Mucosa of rectum (tissue), 2 donors: ENCODE measurements around the gene IRX3.
"Not testable (repeated sequence)": the region's sequence is repeated elsewhere in the genome, so short reads cannot be mapped to it uniquely, and the experiment has no call there.

Source experiments
- H3K27ac ChIP-seq, 2 donors: one replicate each; pipeline ENCODE4 v1.7.0; 2013; ENCODE audit warnings: inconsistent platforms in 2 of 2, low read depth in 2 of 2, low read length in 2 of 2
- H3K27me3 ChIP-seq, 2 donors: one replicate each; pipeline ENCODE4 v1.7.0; 2013; ENCODE audit warnings: low read length in 2 of 2; ENCODE audit not compliant: control insufficient read depth in 2 of 2, insufficient read depth in 2 of 2
- H3K36me3 ChIP-seq, 2 donors: one replicate each; pipeline ENCODE4 v1.7.0; 2013; ENCODE audit warnings: low read length in 2 of 2; ENCODE audit not compliant: control insufficient read depth in 2 of 2, insufficient read depth in 2 of 2
- H3K4me1 ChIP-seq, 2 donors: one replicate each; pipeline ENCODE4 v1.7.0; 2013; ENCODE audit warnings: low read length in 2 of 2, mild to moderate bottlenecking in 1 of 2; ENCODE audit not compliant: control insufficient read depth in 2 of 2, insufficient read depth in 2 of 2
- H3K4me3 ChIP-seq, 2 donors: one replicate each; pipeline ENCODE4 v1.7.0; 2013; ENCODE audit warnings: low read length in 2 of 2
- H3K9ac ChIP-seq, 2 donors: one replicate each; pipeline ENCODE4 v1.7.0; 2013; ENCODE audit warnings: low read length in 2 of 2, low read depth in 1 of 2, mild to moderate bottlenecking in 1 of 2
- H3K9me3 ChIP-seq, 2 donors: one replicate each; pipeline ENCODE4 v1.7.0; 2013; ENCODE audit warnings: low read length in 2 of 2; ENCODE audit not compliant: control insufficient read depth in 2 of 2
- donor health status: healthy.
- donor health status: Normal muscosa, but diverticular disease.

IRX3 gene

GRCh38 chr16:54248863-54249710, 37.5 kb downstream of the IRX3 start:
- H3K27ac ChIP-seq: no peak overlapping the region
- no peaks in the 10 kb centered on the region for H3K36me3 ChIP-seq
- H3K4me3 ChIP-seq: no peak overlapping the region
- H3K4me1 ChIP-seq: no peaks in the 10 kb centered on the region
- H3K9me3 ChIP-seq: no peaks in the 10 kb centered on the region
- no peak overlapping the region for H3K9ac ChIP-seq
- peaks cover 0 to 3% of the 10 kb centered on the region in 2 donors for H3K27me3 ChIP-seq

- not testable (repeated sequence) for H3K9me3 ChIP-seq, H3K4me3 ChIP-seq, H3K27ac ChIP-seq, H3K27me3 ChIP-seq, H3K36me3 ChIP-seq, H3K9ac ChIP-seq, H3K4me1 ChIP-seq
Measured at GRCh38 chr16:54247705-54248104, 38.9 kb downstream of the IRX3 start.

- H3K4me3 ChIP-seq: no peak overlapping the region
- no peaks in the 10 kb centered on the region for H3K36me3 ChIP-seq
- peaks cover 0 to 3% of the 10 kb centered on the region in 2 donors for H3K27me3 ChIP-seq
- H3K27ac ChIP-seq: no peak overlapping the region
- H3K9me3 ChIP-seq: no peaks in the 10 kb centered on the region
- H3K9ac ChIP-seq: no peak overlapping the region
- H3K4me1 ChIP-seq: no peaks in the 10 kb centered on the region
Measured at GRCh38 chr16:54246454-54246821, 40.1 kb downstream of the IRX3 start.

- Histone ChIP-seq H3K27me3 (peaks cover 0 to 3% of the 10 kb centered on the region in 2 donors), H3K9me3 (no peaks in the 10 kb centered on the region), H3K36me3 (no peaks in the 10 kb centered on the region), H3K9ac (no peak overlapping the region), H3K27ac (no peak overlapping the region), H3K4me3 (no peak overlapping the region), H3K4me1 (no peaks in the 10 kb centered on the region)
Measured at GRCh38 chr16:54245788-54246453, 40.7 kb downstream of the IRX3 start.

GRCh38 chr16:54244061-54244886, 42.3 kb downstream of the IRX3 start:
- no peaks in the 10 kb centered on the region for H3K36me3 ChIP-seq
- no peak overlapping the region for H3K9ac ChIP-seq
- no peaks in the 10 kb centered on the region for H3K4me1 ChIP-seq
- H3K27ac ChIP-seq: no peak overlapping the region
- H3K9me3 ChIP-seq: no peaks in the 10 kb centered on the region
- no peak overlapping the region for H3K4me3 ChIP-seq
- peaks cover 0 to 3% of the 10 kb centered on the region in 2 donors for H3K27me3 ChIP-seq

- Histone ChIP-seq H3K27me3 (peaks cover 0 to 4% of the 10 kb centered on the region in 2 donors), H3K27ac (no peak overlapping the region), H3K4me3 (no peak overlapping the region), H3K4me1 (no peaks in the 10 kb centered on the region), H3K36me3 (no peaks in the 10 kb centered on the region), H3K9ac (no peak overlapping the region), H3K9me3 (no peaks in the 10 kb centered on the region)
Measured at GRCh38 chr16:54243202-54243601, 43.4 kb downstream of the IRX3 start.

- no peak overlapping the region for H3K27ac ChIP-seq
- H3K36me3 ChIP-seq: no peaks in the 10 kb centered on the region
- no peak overlapping the region for H3K9ac ChIP-seq
- H3K4me1 ChIP-seq: no peaks in the 10 kb centered on the region
- no peak overlapping the region for H3K4me3 ChIP-seq
- H3K9me3 ChIP-seq: no peaks in the 10 kb centered on the region
- H3K27me3 ChIP-seq: peaks cover 0 to 4% of the 10 kb centered on the region in 2 donors
Measured at GRCh38 chr16:54242199-54242598, 44.4 kb downstream of the IRX3 start.

GRCh38 chr16:54241525-54241924, 45.1 kb downstream of the IRX3 start:
- H3K9ac ChIP-seq: no peak overlapping the region
- H3K36me3 ChIP-seq: no peaks in the 10 kb centered on the region
- no peaks in the 10 kb centered on the region for H3K4me1 ChIP-seq
- H3K27me3 ChIP-seq: peaks cover 0 to 4% of the 10 kb centered on the region in 2 donors
- no peak overlapping the region for H3K27ac ChIP-seq
- no peak overlapping the region for H3K4me3 ChIP-seq
- H3K9me3 ChIP-seq: no peaks in the 10 kb centered on the region

- H3K9ac ChIP-seq: no peak overlapping the region
- peaks cover 0 to 4% of the 10 kb centered on the region in 2 donors for H3K27me3 ChIP-seq
- no peaks in the 10 kb centered on the region for H3K4me1 ChIP-seq
- H3K36me3 ChIP-seq: no peaks in the 10 kb centered on the region
- no peaks in the 10 kb centered on the region for H3K9me3 ChIP-seq
- H3K27ac ChIP-seq: no peak overlapping the region
- H3K4me3 ChIP-seq: no peak overlapping the region
Measured at GRCh38 chr16:54240271-54241129, 46.1 kb downstream of the IRX3 start.
